Brain microvascular endothelial cell (primary cell): ENCODE data around the gene KIF1A.

Source experiments
- DNase-seq: peaks from one replicate; pipeline ENCODE4 v3.0.0-alpha.2; 2020
- H3K27ac ChIP-seq: fragments of 250-450 bp; sonication (Bioruptor Pico); 2 replicates; pipeline ENCODE4 v1.5.1; 2020; ENCODE audit warnings: mild to moderate bottlenecking, moderate library complexity
- H3K27me3 ChIP-seq: fragments of 250-450 bp; sonication (Bioruptor Pico); replicated peaks from 2 replicates; pipeline ENCODE4 v1.5.1; 2020; ENCODE audit warnings: mild to moderate bottlenecking
- H3K36me3 ChIP-seq: fragments of 250-450 bp; sonication (Bioruptor Pico); replicated peaks from 2 replicates; pipeline ENCODE4 v1.5.1; 2020; ENCODE audit warnings: mild to moderate bottlenecking
- H3K4me3 ChIP-seq: 2 replicates; pipeline ENCODE4 v1.5.1; 2011; ENCODE audit warnings: low read depth, mild to moderate bottlenecking, control low read depth, low read length, moderate library complexity
- in situ Hi-C: cut with HindIII; loops from 2 replicates; pipeline ENCODE4 v1.10.0; 2017; ENCODE audit warnings: low sequenced_read_pairs, low pct_ligation_motif_present
- TF ChIP-seq, protein P1 (sequence below): IDR thresholded peaks from 2 replicates; pipeline ENCODE4 v1.5.1; 2011; ENCODE audit warnings: low read depth, mild to moderate bottlenecking, moderate library complexity, low read length, control low read depth, inconsistent platforms; ENCODE audit errors: missing control alignments

Gene KIF1A

DNA sequence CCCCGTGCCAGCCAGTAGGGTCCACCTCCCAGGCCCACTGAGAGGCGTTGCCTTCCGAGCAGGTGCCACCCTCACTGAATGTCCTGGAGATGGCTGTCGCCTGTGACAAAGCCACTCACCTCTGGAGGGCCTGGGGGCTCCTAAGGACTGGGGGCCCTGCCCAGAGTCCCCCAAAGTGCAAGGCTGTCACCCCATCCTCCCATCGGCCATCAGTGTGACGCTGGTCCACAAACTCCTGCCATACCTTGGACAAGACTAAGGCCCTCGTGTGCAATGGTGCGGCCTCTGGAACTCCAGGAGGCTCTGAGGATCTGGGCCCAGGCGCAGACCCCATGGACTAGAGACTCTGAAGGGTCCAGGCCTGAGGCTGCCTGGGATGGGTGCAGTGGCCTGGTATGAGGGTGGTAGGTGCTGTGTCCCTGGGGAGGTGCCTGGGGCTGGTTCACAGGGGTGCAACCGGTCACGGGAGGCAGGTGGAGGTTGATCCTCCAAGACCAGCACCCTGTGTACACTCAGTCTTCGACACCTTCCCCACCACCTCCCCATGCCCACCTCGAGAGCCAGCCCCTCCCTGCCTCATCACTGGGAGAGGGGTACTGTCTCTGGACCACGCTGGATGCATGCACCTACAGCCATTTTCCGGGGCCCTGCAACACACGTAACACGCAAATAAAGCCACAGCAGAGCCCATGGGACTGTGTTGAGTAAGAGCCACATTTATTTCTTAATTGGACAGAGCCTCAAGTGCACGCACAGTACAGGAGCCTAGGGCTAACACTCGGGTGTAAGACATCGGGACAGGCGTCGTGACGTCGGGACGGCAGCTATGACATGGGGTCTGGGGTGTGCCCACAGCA is 106.7 kb downstream of the KIF1A start:
- no peak for DNase-seq
- Histone ChIP-seq H3K27me3 (no peaks in the 10 kb centered on the region), H3K4me3 (no peak overlapping the region), H3K27ac (no peak overlapping the region), H3K36me3 (no peaks in the 10 kb centered on the region)
- TF ChIP-seq, protein P1, sequence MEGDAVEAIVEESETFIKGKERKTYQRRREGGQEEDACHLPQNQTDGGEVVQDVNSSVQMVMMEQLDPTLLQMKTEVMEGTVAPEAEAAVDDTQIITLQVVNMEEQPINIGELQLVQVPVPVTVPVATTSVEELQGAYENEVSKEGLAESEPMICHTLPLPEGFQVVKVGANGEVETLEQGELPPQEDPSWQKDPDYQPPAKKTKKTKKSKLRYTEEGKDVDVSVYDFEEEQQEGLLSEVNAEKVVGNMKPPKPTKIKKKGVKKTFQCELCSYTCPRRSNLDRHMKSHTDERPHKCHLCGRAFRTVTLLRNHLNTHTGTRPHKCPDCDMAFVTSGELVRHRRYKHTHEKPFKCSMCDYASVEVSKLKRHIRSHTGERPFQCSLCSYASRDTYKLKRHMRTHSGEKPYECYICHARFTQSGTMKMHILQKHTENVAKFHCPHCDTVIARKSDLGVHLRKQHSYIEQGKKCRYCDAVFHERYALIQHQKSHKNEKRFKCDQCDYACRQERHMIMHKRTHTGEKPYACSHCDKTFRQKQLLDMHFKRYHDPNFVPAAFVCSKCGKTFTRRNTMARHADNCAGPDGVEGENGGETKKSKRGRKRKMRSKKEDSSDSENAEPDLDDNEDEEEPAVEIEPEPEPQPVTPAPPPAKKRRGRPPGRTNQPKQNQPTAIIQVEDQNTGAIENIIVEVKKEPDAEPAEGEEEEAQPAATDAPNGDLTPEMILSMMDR = no peak
- in situ Hi-C loops = no loop called here

DNA sequence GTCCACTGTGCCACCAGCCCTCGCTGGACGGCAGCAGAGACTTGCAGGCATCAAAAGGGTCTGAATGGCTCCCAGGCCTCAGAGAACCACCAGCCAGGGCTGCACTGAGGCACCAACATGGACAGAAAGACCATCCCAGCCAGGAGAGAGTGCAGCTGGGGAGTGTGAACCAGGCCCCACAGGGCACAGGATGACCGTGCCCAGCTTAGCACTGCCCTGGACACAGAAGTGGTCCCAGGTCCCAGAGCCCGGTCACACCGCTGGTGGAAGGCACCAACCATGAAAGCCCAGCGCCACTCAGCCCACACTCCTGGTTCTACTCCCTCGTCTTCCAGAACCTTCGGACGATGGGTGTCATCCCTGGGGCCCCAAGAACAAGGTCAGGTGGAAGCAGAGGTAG is 107.9 kb downstream of the KIF1A start:
- Histone ChIP-seq H3K36me3 (no peaks in the 10 kb centered on the region), H3K27ac (no peak overlapping the region), H3K27me3 (peaks cover 5% of the 10 kb centered on the region), H3K4me3 (no peak overlapping the region)
- TF ChIP-seq, protein P1 = no peak
- in situ Hi-C loops = no loop called here
- no peak for DNase-seq

DNA sequence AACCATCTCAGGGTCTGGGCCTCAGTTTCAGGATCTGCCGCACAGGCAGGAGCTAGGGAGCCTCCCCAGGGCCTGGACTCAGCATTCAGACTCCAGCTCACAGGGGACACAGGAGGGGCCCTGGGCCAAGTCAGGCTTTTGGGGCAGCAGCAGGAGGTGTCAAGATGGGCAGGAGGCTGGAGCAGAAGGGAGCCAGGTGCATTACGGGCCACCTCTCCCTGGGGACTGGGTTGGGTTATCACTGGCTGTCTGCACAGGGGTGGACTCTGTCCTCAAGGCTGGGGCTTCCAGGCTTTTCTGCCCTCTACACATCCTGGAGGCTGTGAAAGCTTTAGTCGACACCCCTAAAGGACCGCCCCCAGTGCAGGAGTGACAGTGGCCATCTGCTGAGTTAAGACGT is 108.3 kb downstream of the KIF1A start:
- no peak for DNase-seq
- no peak overlapping the region for H3K4me3 ChIP-seq

DNA sequence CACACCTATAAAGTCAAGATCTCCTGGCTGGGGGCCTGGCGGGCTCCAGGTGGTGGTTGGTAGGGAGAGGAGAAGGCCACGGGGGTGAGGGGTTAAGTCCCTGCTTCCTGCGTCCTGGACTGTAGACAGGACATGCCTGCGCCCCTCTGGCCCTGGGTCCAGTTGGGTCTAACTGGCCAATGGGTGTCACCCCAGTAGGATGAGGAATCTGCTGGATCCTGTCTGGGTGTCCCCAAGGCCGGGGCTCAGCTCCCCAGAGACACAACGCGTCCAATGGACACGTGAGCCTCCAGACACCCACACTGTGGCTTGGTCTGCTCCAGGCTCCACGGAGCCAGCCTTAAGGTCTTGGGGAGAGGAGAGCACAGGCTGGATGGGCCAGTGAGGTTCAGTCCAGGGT is 108.7 kb downstream of the KIF1A start:
- Histone ChIP-seq H3K4me3 (no peak overlapping the region), H3K27me3 (peaks cover 8% of the 10 kb centered on the region), H3K36me3 (no peaks in the 10 kb centered on the region), H3K27ac (no peak overlapping the region)
- TF ChIP-seq, protein P1 = no peak
- no peak for DNase-seq
- in situ Hi-C loops = no loop called here

More for the DNA sequence above, 108.3 kb downstream of the KIF1A start:
- Histone ChIP-seq H3K36me3 (no peaks in the 10 kb centered on the region), H3K27ac (no peak overlapping the region), H3K27me3 (peaks cover 8% of the 10 kb centered on the region)
- TF ChIP-seq, protein P1 = no peak
- in situ Hi-C loops = no loop called here

DNA sequence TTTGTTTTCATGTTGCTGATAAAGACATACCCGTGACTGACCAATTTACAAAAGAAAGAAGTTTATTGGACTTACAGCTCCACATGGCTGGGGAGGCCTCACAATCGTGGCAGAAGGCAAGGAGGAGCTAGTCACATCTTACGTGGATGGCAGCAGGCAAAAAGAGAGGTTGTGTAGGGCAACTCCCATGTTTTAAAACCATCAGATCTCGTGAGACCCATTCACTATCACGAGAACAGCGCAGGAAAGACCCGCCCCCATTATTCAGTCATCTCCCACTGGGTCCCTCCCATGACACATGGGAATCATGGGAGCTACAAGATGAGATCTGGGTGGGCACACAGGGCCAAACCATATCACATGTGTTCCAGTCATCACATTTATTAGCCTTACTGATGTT is 111.6 kb downstream of the KIF1A start:
- TF ChIP-seq, protein P1 = no peak
- no peaks in the 10 kb centered on the region for H3K36me3 ChIP-seq
- peaks cover 10% of the 10 kb centered on the region for H3K27me3 ChIP-seq
- no peak overlapping the region for H3K4me3 ChIP-seq
- in situ Hi-C loops = no loop called here
- H3K27ac ChIP-seq = no peak overlapping the region
- DNase-seq = no peak
